Liver (tissue), 9 donors: Measurements from ENCODE around the gene TMEM178A. TPM values are rescaled to one million over a fixed set of nuclear protein-coding genes. Genes with fewer than 3 reads are reported as not detected.

Experiments
- DNase-seq: peaks from one replicate; pipeline ENCODE4 v3.0.0-alpha.2; 2017; ENCODE audit warnings: low spot score
- H3K27ac ChIP-seq, 2 donors: one replicate each; pipeline ENCODE4 v1.7.0; 2013; ENCODE audit warnings: inconsistent platforms in 2 of 2, low read length in 2 of 2, control low read depth in 1 of 2, low read depth in 1 of 2, mild to moderate bottlenecking in 1 of 2
- H3K27me3 ChIP-seq, 4 donors: one replicate each; pipeline versions ENCODE4 v1.6.1 to v1.7.0; 2013; ENCODE audit warnings: low read length in 3 of 4, inconsistent platforms in 1 of 4, mild to moderate bottlenecking in 1 of 4, moderate library complexity in 1 of 4; ENCODE audit not compliant: control insufficient read depth in 4 of 4, insufficient read depth in 4 of 4
- H3K36me3 ChIP-seq, 4 donors: one replicate each; pipeline versions ENCODE4 v1.6.1 to v1.7.0; 2013; ENCODE audit warnings: low read length in 3 of 4, mild to moderate bottlenecking in 3 of 4, low read depth in 1 of 4, moderate library complexity in 1 of 4; ENCODE audit not compliant: control insufficient read depth in 4 of 4, insufficient read depth in 3 of 4
- H3K4me1 ChIP-seq, 4 donors: one replicate each; pipeline versions ENCODE4 v1.6.1 to v1.7.0; 2013; ENCODE audit warnings: low read length in 3 of 4, mild to moderate bottlenecking in 3 of 4, moderate library complexity in 1 of 4; ENCODE audit not compliant: control insufficient read depth in 4 of 4, insufficient read depth in 4 of 4
- H3K4me3 ChIP-seq, 3 donors: one replicate each; pipeline versions ENCODE4 v1.6.1 to v1.7.0; 2013; ENCODE audit warnings: low read length in 3 of 3, control low read depth in 1 of 3, low read depth in 1 of 3, mild to moderate bottlenecking in 1 of 3
- H3K9ac ChIP-seq, 2 donors: one replicate each; pipeline ENCODE4 v1.7.0; 2013; ENCODE audit warnings: low read length in 2 of 2, mild to moderate bottlenecking in 2 of 2, moderate library complexity in 2 of 2, control low read depth in 1 of 2, low read depth in 1 of 2
- H3K9me3 ChIP-seq, 4 donors: one replicate each; pipeline versions ENCODE4 v1.6.1 to v1.7.0; 2013; ENCODE audit warnings: low read length in 3 of 4; ENCODE audit not compliant: control insufficient read depth in 4 of 4
- CTCF ChIP-seq: fragments of 150-350 bp; IDR thresholded peaks from 2 replicates; pipeline ENCODE4 v1.5.1; 2017; ENCODE audit warnings: improper control_type of control experiment, low read depth, low read length; ENCODE audit not compliant: missing input control
- EGR1 ChIP-seq, 2 donors: IDR thresholded peaks; 2 replicates each; pipeline ENCODE4 v1.6.1; 2016 to 2018; ENCODE audit warnings: antibody characterized with exemption in 2 of 2, low read depth in 2 of 2
- FOXA1 ChIP-seq: IDR thresholded peaks from 2 replicates; pipeline ENCODE4 v1.6.1; 2016; ENCODE audit warnings: antibody characterized with exemption
- FOXA2 ChIP-seq: IDR thresholded peaks from 2 replicates; pipeline ENCODE4 v1.6.1; 2016; ENCODE audit warnings: antibody characterized with exemption
- GABPA ChIP-seq, 2 donors: IDR thresholded peaks in 1 of 2; conservative IDR thresholded peaks in 1 of 2; 2 replicates each; pipeline ENCODE4 v1.6.1; 2016; ENCODE audit warnings: antibody characterized with exemption in 2 of 2, mild to moderate bottlenecking in 1 of 2, moderate library complexity in 1 of 2
- HNF4A ChIP-seq, 2 donors: conservative IDR thresholded peaks; 2 replicates each; pipeline ENCODE4 v1.6.1; 2016; ENCODE audit warnings: antibody characterized with exemption in 2 of 2, mild to moderate bottlenecking in 2 of 2
- HNF4G ChIP-seq: IDR thresholded peaks from 2 replicates; pipeline ENCODE4 v1.6.1; 2016; ENCODE audit warnings: antibody characterized with exemption
- JUND ChIP-seq, 2 donors: IDR thresholded peaks; 2 replicates each; pipeline ENCODE4 v1.6.1; 2016; ENCODE audit warnings: antibody characterized with exemption in 2 of 2
- NR2F2 ChIP-seq: IDR thresholded peaks from 2 replicates; pipeline ENCODE4 v1.6.1; 2016; ENCODE audit warnings: antibody characterized with exemption
- RXRA ChIP-seq, 2 donors: IDR thresholded peaks; 2 replicates each; pipeline ENCODE4 v1.6.1; 2017 to 2018; ENCODE audit warnings: antibody characterized with exemption in 2 of 2, mild to moderate bottlenecking in 1 of 2
- SP1 ChIP-seq: IDR thresholded peaks from 2 replicates; pipeline ENCODE4 v1.6.1; 2018; ENCODE audit warnings: antibody characterized with exemption, mild to moderate bottlenecking
- TAF1 ChIP-seq: conservative IDR thresholded peaks from 2 replicates; pipeline ENCODE4 v1.6.1; 2016; ENCODE audit warnings: antibody characterized with exemption, mild to moderate bottlenecking
- YY1 ChIP-seq: IDR thresholded peaks from 2 replicates; pipeline ENCODE4 v1.6.1; 2016; ENCODE audit warnings: antibody characterized with exemption, mild to moderate bottlenecking
- ZBTB33 ChIP-seq: IDR thresholded peaks from 2 replicates; pipeline ENCODE4 v1.6.1; 2016; ENCODE audit warnings: antibody characterized with exemption
- WGBS: extraction: QIAGEN DNeasy Blood & Tissue Kit; methylation state at CpG from one replicate; pipeline ENCODE4 v1.1.7; 2013; 5-methylcytosine and 5-hydroxymethylcytosine counted together
- polyA plus RNA-seq, 2 donors: library from polyadenylated mRNA; stranded (reverse) in 1 of 2; unstranded in 1 of 2; fragments of 200-250 nt in 1 of 2; fragments of >200 nt in 1 of 2; fragmentation: Nextera tagmentation in 1 of 2; extraction: Ambion mirVana in 1 of 2; gene quantifications; one replicate each; pipeline versions ENCODE4 v1.2.1 to v1.2.3, GENCODE V29; 2013 to 2015
- total RNA-seq, 2 donors: library from RNA; depleted of rRNA; stranded (reverse); fragments of >200 nt; gene quantifications; one replicate each; pipeline ENCODE4 v1.2.3, GENCODE V29; 2014
- TF ChIP-seq, protein P1 (sequence below): IDR thresholded peaks from 2 replicates; pipeline ENCODE4 v1.6.1; 2016; ENCODE audit warnings: antibody characterized with exemption
- TF ChIP-seq, protein P2 (sequence below): IDR thresholded peaks from 2 replicates; pipeline ENCODE4 v1.6.1; 2016; ENCODE audit warnings: antibody characterized with exemption
- TF ChIP-seq, protein P3 (sequence below): IDR thresholded peaks from 2 replicates; pipeline ENCODE4 v1.6.1; 2016; ENCODE audit warnings: antibody characterized with exemption, mild to moderate bottlenecking
- donor health status: healthy.
- donor health status: healthy.
- donor health status: healthy.
- donor health status: healthy.
- donor health status: healthy.

TMEM178A gene
- total and polyA plus RNA-seq, 4 donors = 0.21 to 0.64 (median 0.49) TPM

DNA sequence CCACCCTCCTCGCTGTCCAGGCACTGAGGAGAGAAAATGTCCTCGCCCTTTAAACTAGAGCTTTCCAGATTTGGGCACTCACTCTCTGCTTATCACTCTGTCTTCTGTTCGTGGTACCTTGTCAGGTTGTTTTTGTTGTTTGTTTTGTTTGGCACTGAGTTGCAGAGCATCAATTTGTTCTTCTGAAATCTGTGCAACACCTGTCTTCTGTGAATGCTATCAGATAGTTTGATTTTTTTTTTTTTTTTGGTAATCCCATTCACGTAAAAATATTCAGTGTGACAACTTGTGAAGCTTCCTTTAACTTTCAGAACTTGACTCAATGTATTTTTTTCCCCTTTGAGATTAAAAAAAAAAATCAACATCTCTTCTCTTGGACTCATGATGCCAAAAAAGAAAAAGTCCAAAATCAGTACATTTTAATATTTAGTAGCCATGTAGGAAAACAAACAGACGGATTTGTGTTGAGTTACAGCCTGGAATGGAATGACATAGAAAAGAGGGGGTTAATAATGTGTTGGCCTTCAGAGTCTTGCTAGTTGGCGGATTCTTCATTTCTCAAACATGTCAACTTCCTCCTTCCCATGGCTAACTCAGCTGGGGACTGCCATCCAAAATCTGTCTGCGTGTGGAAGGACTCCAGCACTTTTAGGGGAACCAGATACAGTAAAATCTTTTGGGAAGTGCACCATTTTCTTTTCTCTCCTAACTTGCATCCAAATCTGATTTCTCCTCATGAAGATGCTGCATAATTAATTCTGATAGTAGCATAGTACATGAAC lies 1.6 kb downstream of the TMEM178A start:
- WGBS = 61% methylated on average over 7 of the region's 7 CpGs
- Histone ChIP-seq H3K4me1 (peaks cover 6 to 13% (median 11%) of the 10 kb centered on the region in 4 donors), H3K4me3 (no peak overlapping the region), H3K27me3 (peaks cover 0 to 6% (median 4%) of the 10 kb centered on the region in 4 donors), H3K27ac (no peak overlapping the region), H3K9me3 (no peaks in the 10 kb centered on the region), H3K36me3 (no peaks in the 10 kb centered on the region), H3K9ac (no peak overlapping the region)
- no peak for DNase-seq
- TF ChIP-seq, protein P1, sequence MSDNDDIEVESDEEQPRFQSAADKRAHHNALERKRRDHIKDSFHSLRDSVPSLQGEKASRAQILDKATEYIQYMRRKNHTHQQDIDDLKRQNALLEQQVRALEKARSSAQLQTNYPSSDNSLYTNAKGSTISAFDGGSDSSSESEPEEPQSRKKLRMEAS = no peak
- TF ChIP-seq NR2F2 = no peak
- TF ChIP-seq HNF4A (conservative IDR thresholded peaks at IDR 0.05) = no peak
- TF ChIP-seq HNF4G = no peak
- no peak for TF ChIP-seq CTCF
- no peak for TF ChIP-seq TAF1
- no peak for TF ChIP-seq SP1
- no peak for TF ChIP-seq ZBTB33
- TF ChIP-seq YY1 = no peak
- no peak for TF ChIP-seq RXRA (IDR thresholded peaks at IDR 0.05)
- no peak for TF ChIP-seq FOXA1
- no peak for TF ChIP-seq JUND (IDR thresholded peaks at IDR 0.05)
- TF ChIP-seq FOXA2 = no peak
- no peak for TF ChIP-seq GABPA (IDR thresholded peaks at IDR 0.05 in 1 of 2, conservative IDR thresholded peaks at IDR 0.05 in 1 of 2)
- TF ChIP-seq, protein P2, sequence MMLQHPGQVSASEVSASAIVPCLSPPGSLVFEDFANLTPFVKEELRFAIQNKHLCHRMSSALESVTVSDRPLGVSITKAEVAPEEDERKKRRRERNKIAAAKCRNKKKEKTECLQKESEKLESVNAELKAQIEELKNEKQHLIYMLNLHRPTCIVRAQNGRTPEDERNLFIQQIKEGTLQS = no peak
- TF ChIP-seq, protein P3, sequence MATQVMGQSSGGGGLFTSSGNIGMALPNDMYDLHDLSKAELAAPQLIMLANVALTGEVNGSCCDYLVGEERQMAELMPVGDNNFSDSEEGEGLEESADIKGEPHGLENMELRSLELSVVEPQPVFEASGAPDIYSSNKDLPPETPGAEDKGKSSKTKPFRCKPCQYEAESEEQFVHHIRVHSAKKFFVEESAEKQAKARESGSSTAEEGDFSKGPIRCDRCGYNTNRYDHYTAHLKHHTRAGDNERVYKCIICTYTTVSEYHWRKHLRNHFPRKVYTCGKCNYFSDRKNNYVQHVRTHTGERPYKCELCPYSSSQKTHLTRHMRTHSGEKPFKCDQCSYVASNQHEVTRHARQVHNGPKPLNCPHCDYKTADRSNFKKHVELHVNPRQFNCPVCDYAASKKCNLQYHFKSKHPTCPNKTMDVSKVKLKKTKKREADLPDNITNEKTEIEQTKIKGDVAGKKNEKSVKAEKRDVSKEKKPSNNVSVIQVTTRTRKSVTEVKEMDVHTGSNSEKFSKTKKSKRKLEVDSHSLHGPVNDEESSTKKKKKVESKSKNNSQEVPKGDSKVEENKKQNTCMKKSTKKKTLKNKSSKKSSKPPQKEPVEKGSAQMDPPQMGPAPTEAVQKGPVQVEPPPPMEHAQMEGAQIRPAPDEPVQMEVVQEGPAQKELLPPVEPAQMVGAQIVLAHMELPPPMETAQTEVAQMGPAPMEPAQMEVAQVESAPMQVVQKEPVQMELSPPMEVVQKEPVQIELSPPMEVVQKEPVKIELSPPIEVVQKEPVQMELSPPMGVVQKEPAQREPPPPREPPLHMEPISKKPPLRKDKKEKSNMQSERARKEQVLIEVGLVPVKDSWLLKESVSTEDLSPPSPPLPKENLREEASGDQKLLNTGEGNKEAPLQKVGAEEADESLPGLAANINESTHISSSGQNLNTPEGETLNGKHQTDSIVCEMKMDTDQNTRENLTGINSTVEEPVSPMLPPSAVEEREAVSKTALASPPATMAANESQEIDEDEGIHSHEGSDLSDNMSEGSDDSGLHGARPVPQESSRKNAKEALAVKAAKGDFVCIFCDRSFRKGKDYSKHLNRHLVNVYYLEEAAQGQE = no peak
- TF ChIP-seq EGR1 (IDR thresholded peaks at IDR 0.05; ENCODE audit: low read depth in 2 of 2) = no peak
